Activated CD4-positive, CD25-positive, alpha-beta regulatory T cell (primary cell): Measurements from ENCODE around the gene NUBP1.
"Not testable (repeated sequence)": the region's sequence is repeated elsewhere in the genome, so short reads cannot be mapped to it uniquely, and the experiment has no call there.

Experiments used
- DNase-seq, 4 experiments: peaks; one replicate each; lab custom pipeline; 2025; lab: John Stamatoyannopoulos, UW

Gene NUBP1

GRCh38 chr16:10743610-10744369, at the start of gene NUBP1:
NUBP1 (plus strand) TSS chr16:10743842; CDS start chr16:10743864, 22 bp downstream.
- peak; percentile 96 to 99 (median 98) for DNase-seq

- no peak for DNase-seq
Observed at GRCh38 chr16:10693889-10694288, 49.8 kb upstream of the NUBP1 start.

GRCh38 chr16:10694306-10694705, 49.3 kb upstream of the NUBP1 start:
- no peak for DNase-seq

- no peak for DNase-seq
Observed at GRCh38 chr16:10694830-10695229, 48.8 kb upstream of the NUBP1 start, which contains the start of gene TEKT5. TEKT5 (minus strand) TSS chr16:10694930; CDS start chr16:10694873, 57 bp downstream.

GRCh38 chr16:10699756-10700155, 43.9 kb upstream of the NUBP1 start:
- no peak for DNase-seq

- DNase-seq = no peak
Observed at GRCh38 chr16:10708969-10709368, 34.7 kb upstream of the NUBP1 start.

- no peak for DNase-seq
Observed at GRCh38 chr16:10728003-10728887, 15.4 kb upstream of the NUBP1 start.

- no peak for DNase-seq
Observed at GRCh38 chr16:10729104-10730048, 14.3 kb upstream of the NUBP1 start.

- DNase-seq = no peak
Observed at GRCh38 chr16:10731790-10732189, 11.9 kb upstream of the NUBP1 start.

GRCh38 chr16:10737068-10737625, 6.5 kb upstream of the NUBP1 start:
- DNase-seq = peak; percentile 28 to 50 (median 34)

- peak in 2 of 4 experiments; percentile 12 to 13 for DNase-seq
Observed at GRCh38 chr16:10738231-10739077, 5.2 kb upstream of the NUBP1 start.

- no peak for DNase-seq
Observed at GRCh38 chr16:10740000-10740844, 3.4 kb upstream of the NUBP1 start.

- no peak for DNase-seq
Observed at GRCh38 chr16:10740845-10741208, 2.8 kb upstream of the NUBP1 start.

GRCh38 chr16:10741249-10741648, 2.4 kb upstream of the NUBP1 start:
- not testable (repeated sequence) for DNase-seq

GRCh38 chr16:10741844-10742243, 1.8 kb upstream of the NUBP1 start:
- no peak for DNase-seq

GRCh38 chr16:10743227-10743609, 424 bp upstream of the NUBP1 start:
- no peak for DNase-seq

- no peak for DNase-seq
Observed at GRCh38 chr16:10744370-10745030, 858 bp downstream of the NUBP1 start.

- no peak for DNase-seq
Observed at GRCh38 chr16:10745841-10746240, 2.2 kb downstream of the NUBP1 start.

- no peak for DNase-seq
Observed at GRCh38 chr16:10750793-10751192, 7.2 kb downstream of the NUBP1 start.
